H54 (cell line): ENCODE results near the gene PACS2.

Experiments used
- DNase-seq: peaks from one replicate; pipeline ENCODE4 v3.0.0; 2011; ENCODE audit warnings: low spot score, mixed read lengths; ENCODE audit not compliant: insufficient read length
- FAIRE-seq: peaks from 3 replicates; lab custom pipeline; 2011; peaks lifted over from hg19 to GRCh38; lab: Jason Lieb, UNC
- POLR2A ChIP-seq: IDR thresholded peaks from 2 replicates; pipeline ENCODE4 v1.6.1; 2011; ENCODE audit warnings: low read depth, mild to moderate bottlenecking, low read length

PACS2 gene

DNA sequence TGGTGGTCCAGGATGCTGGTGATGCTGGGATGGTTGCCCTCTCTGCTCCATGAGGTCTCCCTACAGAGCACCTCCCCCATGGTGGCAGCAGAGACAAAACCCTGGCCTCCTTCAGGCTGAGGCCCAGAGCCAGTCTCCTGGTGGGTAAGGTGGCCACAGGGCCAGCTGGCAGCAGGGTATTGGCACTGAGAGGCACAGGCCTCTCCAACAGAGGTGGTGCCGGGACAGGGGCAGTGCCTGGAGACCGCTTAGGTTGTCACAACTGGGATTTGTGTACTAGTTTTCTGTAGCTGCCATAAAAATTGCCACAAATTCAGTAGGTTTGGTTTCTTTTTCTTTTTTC, 99.0 kb downstream of the PACS2 start:
- FAIRE-seq (no peak), DNase-seq (no peak)
- TF ChIP-seq POLR2A: no peak

DNA sequence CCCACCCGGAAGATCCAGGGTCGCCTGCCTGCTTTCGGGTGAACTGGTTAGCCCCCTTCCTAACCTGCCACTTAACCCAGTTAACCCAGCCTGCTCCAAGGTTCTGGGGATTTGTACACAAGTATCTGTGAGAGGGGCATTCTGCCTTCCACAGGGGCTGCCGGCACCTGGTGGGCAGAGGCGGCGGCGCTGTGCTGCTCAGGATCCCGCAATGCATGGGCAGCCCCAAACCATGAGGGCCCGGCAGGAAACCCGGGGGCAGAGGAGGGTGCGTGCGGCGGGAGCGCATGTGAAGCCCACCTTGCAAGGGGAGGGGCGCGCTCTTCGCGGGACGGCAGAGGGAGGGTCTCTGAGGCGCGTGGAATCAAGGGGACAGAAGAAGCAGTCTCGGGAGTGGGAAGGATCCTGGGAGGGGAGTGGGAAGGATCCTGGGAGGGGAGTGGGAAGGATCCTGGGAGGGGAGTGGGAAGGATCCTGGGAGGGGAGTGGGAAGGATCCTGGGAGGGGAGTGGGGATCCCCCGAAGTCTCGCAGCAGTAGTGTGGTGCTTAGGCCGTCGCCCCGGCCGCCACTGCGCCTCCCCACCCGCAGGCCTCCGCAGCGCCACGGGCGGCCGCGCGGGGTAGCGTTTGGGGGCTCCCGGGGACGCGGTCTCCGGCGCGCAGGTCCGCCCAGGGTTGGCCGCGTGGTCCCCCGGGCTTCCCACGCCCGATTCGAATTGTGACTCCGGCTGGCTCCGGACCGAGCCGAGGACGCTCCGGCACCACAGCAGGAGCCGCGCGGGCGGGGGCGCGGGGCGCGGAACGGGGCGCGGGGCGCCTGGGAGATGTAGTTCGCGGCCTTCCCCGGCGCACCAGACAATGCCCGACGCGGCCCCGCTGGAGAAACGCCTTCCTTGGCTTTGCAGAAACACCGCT, 100.2 kb downstream of the PACS2 start:
- no peak for TF ChIP-seq POLR2A
- FAIRE-seq (no peak), DNase-seq (no peak)

- DNase-seq (no peak), FAIRE-seq (no peak)
- TF ChIP-seq POLR2A: no peak
Measured at GRCh38 chr14:105415481-105416428, 101.2 kb downstream of the PACS2 start.

- TF ChIP-seq POLR2A: no peak
- no peak for DNase-seq
- no peak for FAIRE-seq
Measured at GRCh38 chr14:105416671-105417070, 102.1 kb downstream of the PACS2 start.

GRCh38 chr14:105417690-105418121, 103.2 kb downstream of the PACS2 start:
- DNase-seq (no peak), FAIRE-seq (no peak)
- no peak for TF ChIP-seq POLR2A

DNA sequence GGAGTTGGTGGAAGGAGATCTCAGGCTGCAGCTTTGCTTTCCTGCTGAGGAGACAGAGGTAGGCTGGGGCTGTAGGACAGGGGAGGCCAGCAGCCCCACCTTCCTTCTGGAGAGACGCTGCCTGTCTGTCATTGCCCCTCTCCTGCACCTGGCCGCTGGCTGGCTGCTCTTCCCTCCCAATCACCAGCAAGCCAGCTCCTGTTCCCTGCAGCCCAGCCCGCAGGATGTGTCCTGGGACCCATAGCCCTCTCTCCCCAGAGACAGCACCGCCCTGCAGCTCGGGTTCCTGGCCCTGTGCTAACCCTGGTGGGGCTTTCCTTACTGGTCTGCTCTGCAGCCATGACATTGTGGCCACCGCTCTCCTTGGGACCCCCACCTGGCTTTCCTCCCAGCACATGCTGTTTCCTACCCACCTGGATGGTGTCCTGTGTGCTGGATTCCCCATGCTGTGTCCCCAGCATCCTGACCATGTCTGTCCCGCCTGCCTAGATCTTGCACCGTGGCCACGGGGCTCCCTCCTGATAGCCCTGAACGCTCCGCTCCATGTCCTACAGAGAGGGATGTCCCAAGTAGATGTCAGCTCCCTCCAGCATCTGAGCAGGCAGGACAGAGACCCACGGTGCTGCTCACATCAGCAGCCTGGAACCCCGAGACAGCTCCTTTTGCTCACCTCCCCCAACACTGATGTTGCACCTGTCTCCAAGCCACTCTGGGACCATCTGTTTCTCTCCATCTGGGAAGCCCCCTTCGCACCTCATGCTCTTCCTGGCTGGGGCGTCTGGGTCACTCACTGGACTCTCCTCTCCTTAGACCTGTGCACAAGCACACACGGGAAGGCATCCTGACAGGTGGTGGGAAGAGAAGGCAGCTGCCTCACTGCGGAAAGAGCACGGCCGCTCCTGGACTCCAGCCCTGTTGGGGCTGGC, 104.0 kb downstream of the PACS2 start:
- DNase-seq (no peak), FAIRE-seq (no peak)
- no peak for TF ChIP-seq POLR2A

GRCh38 chr14:105419195-105420091, 104.9 kb downstream of the PACS2 start, which contains the start of gene MTA1:
MTA1 (plus strand) TSS chr14:105419827; CDS start chr14:105420036, 209 bp downstream.
- no peak for FAIRE-seq
- peak; percentile 71 for DNase-seq
- TF ChIP-seq POLR2A: peak; percentile 26; the same call in 1 of the 2 replicates

DNA sequence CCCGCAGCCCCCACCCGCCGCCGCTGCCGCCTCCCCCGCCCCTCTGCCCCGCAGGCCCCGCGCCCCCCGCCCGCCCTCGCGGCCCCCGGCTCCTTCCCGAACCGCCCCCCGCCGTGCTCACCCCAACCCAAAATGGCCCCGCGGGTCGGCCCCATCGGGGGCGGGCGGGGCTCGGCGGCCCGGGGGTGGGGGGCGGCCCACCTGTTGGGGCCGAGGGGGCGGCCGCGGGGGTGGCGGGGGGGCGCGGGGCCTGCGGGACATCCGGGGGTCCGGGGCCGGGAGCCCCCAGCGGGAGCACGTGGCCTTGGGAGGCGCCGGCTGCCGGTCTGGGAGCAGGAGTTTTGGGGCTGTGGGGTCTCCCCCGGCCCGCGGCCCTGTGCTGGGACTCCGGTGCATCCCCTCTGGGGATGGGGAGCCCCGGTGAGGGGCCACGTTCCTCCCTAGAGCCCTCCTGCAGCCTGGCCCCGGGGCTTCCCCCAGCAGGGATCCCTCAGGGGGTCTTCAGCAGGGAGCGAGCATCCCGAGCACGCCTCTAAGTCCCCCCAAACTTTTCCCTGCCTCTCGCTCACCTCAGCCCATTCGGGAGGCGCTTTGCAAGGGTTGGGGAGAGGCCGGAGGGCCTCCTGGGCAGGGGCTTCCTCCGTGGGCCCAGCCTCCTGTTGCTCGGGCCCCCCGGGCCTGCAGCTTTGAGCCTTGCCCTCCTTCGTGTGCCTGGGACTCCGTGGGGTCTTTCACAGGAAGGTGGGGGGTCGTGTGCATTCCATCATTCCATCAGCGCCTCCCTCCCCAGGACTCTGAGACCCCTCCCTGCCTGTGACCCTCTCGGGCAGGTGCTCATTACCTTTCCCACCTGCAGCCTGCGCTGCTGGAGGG, 105.8 kb downstream of the PACS2 start:
- DNase-seq: no peak
- no peak for TF ChIP-seq POLR2A
- no peak for FAIRE-seq

GRCh38 chr14:105420974-105421674, 106.6 kb downstream of the PACS2 start:
- DNase-seq (no peak), FAIRE-seq (no peak)
- TF ChIP-seq POLR2A: no peak

DNA sequence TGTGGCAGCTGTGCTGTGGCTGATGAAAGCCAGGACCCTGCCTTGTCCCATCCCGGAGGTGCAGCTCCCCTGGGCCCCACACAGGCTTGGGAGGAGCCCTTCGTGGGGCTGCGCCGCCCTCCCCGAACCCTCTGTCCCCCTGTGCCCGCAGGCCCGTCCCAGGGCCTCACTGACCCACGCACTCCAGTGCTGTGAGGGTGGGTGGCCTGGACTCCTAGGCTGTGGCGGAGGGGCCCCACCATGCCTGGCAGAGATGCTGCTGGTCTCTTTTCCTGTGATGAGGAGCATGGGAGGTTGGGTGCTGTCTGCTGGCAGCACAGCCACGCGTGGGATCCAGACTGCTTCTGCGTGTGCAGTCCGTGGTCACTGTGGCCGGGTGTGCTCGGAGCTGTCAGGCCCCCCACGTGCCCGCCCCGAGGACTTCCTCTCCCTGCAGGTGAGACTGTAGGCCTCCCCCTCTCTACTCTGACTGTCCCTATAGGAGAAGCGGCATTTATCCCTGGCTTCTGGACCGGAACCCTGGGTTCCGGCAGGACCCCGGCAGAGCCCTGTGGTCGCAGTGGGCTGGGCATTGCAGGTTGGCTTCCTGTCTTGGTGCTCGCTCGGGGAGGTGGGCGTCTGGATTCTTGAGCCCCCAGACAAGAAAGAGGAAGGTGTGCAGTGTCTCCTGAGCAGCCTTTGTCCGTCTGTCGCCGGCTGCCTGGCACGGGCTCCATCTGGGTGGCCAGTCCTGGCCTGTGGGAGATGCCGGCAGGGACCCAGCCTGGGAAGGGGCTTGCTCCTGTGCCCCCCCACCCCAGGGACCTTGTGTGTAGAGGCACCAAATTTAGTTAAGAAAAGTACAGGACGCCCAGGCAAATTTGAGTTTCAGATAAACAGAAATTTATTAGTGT, 107.4 kb downstream of the PACS2 start:
- FAIRE-seq (no peak), DNase-seq (no peak)
- TF ChIP-seq POLR2A: no peak
